ENCODE results near the gene MPZL1.
"Not testable (repeated sequence)": the region's sequence is repeated elsewhere in the genome, so short reads cannot be mapped to it uniquely, and the experiment has no call there.

Gene MPZL1

GRCh38 chr1:167826127-167826526, 104.3 kb downstream of the MPZL1 start:
- TF ChIP-seq, protein P1, sequence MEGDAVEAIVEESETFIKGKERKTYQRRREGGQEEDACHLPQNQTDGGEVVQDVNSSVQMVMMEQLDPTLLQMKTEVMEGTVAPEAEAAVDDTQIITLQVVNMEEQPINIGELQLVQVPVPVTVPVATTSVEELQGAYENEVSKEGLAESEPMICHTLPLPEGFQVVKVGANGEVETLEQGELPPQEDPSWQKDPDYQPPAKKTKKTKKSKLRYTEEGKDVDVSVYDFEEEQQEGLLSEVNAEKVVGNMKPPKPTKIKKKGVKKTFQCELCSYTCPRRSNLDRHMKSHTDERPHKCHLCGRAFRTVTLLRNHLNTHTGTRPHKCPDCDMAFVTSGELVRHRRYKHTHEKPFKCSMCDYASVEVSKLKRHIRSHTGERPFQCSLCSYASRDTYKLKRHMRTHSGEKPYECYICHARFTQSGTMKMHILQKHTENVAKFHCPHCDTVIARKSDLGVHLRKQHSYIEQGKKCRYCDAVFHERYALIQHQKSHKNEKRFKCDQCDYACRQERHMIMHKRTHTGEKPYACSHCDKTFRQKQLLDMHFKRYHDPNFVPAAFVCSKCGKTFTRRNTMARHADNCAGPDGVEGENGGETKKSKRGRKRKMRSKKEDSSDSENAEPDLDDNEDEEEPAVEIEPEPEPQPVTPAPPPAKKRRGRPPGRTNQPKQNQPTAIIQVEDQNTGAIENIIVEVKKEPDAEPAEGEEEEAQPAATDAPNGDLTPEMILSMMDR (IDR thresholded peaks at IDR 0.05; ENCODE audit: extremely low read depth, missing control alignments) = no peak
- no peak for DNase-seq (ENCODE audit: low spot score)

GRCh38 chr1:167829868-167830267, 108.1 kb downstream of the MPZL1 start:
- DNase-seq (ENCODE audit: low spot score) = no peak
- TF ChIP-seq, protein P1 (IDR thresholded peaks at IDR 0.05; ENCODE audit: extremely low read depth, missing control alignments) = no peak

DNA sequence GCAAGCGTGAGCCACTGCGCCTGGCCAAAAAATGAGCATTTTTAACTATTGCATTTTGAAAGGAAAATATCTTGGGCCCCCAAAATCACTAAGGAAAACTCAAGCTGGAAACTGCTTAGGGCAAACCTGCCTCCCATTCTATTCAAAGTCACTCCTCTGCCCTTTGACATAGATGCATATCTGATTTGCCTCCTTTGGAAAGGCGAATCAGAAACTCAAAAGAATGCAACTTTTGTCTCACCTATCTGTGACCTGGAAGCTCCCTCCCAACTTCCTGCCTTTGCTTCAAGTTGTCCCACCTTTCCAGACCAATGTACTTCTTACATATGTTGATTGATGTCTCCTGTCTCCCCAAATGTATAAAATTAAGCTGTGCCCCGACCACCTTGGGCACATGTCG, 108.9 kb downstream of the MPZL1 start:
- not testable (repeated sequence) for DNase-seq (ENCODE audit: low spot score)

DNA sequence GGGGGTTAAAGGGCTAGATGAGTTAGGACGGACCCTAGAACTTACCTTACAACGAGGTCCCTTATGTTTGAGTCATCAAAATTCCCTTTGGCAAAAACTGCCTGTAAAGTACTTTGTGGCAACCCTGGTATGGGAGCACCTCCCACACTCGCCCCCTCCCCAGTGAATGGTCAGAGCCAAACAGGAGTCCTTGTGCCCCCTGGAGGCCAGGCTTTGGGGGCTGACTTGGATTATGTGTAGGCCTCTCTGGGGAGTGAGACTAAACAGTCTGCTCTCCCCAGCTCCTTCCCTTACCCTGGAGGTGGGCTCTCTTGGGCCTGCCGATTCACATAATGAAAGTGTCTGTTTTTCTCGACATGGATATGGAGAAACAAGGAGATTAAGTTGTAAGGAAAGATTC, 110.9 kb downstream of the MPZL1 start:
- DNase-seq (ENCODE audit: low spot score) = no peak
- TF ChIP-seq, protein P1 (IDR thresholded peaks at IDR 0.05; ENCODE audit: extremely low read depth, missing control alignments) = no peak

GRCh38 chr1:167833904-167834303, 112.1 kb downstream of the MPZL1 start:
- TF ChIP-seq, protein P1 (IDR thresholded peaks at IDR 0.05; ENCODE audit: extremely low read depth, missing control alignments) = no peak
- DNase-seq (ENCODE audit: low spot score) = no peak

DNA sequence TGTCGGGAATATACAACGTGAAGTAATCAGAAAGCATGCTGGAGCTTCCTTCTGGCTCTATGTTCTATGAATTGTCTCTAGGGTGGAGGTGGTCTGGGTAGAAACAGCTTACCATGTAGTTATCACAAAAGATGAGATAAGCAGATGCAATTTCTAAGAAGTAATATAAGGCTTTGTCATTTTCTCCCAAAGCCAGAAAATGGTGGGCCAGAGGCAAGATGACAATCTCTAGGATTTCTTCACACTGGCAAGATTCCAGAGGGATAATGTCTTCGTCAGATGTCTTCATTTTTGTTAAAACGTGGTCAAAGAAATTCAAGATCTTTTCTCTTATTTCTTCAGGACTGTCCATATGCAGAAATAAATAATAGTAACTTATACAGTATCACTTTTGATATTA, 114.4 kb downstream of the MPZL1 start:
- no peak for DNase-seq (ENCODE audit: low spot score)
- TF ChIP-seq, protein P1 (IDR thresholded peaks at IDR 0.05; ENCODE audit: extremely low read depth, missing control alignments) = no peak

DNA sequence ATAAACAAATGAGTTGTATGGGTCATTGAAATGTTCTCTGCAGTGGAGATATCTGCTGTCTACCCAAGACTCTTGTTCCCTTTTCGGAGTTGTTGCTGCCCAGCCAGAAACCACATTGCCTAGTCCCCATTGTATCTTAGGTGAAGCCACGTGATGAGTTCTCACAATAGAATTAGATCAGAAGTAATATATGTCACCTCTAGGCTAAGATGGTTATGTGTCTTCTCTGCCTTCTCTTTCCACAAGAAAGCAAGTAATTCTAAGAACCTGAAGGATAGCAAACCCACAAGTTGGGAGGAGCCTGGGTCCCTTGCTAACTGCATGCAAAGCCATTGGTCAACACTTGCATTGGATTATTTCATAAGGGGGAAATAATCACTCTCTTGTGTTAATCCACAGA, 115.5 kb downstream of the MPZL1 start:
- TF ChIP-seq, protein P1 (IDR thresholded peaks at IDR 0.05; ENCODE audit: extremely low read depth, missing control alignments) = no peak
- no peak for DNase-seq (ENCODE audit: low spot score)

GRCh38 chr1:167839009-167839408, 117.2 kb downstream of the MPZL1 start:
- no peak for DNase-seq (ENCODE audit: low spot score)
- TF ChIP-seq, protein P1 (IDR thresholded peaks at IDR 0.05; ENCODE audit: extremely low read depth, missing control alignments) = no peak
